Stimulated activated naive CD4-positive, alpha-beta T cell (primary cell): ENCODE data around the gene LMNTD2.

Experiments
- DNase-seq, 6 experiments: peaks; one replicate each; lab custom pipeline; 2025; lab: John Stamatoyannopoulos, UW

LMNTD2 gene

GRCh38 chr11:507727-508515 is 52.6 kb downstream of the LMNTD2 start:
- DNase-seq, result no peak

- DNase-seq, result peak; percentile 96 to 99 (median 99)
Observed at GRCh38 chr11:506995-507726, 53.4 kb downstream of the LMNTD2 start, which contains the start of gene RNH1. RNH1 (minus strand) TSS chr11:507242; CDS start chr11:502162, 5,080 bp downstream.

GRCh38 chr11:506238-506994 is 54.1 kb downstream of the LMNTD2 start:
- peak; percentile 91 to 98 (median 96) for DNase-seq

GRCh38 chr11:504994-505344 is 55.6 kb downstream of the LMNTD2 start:
- DNase-seq, result no peak
